GM10266 (cell line): Measurements from ENCODE around the gene RAP1GAP2.
"Not testable (repeated sequence)": the region's sequence is repeated elsewhere in the genome, so short reads cannot be mapped to it uniquely, and the experiment has no call there.

Source experiments
- DNase-seq: peaks from one replicate; pipeline ENCODE4 v3.0.0; 2012; ENCODE audit errors: extremely low spot score
- CTCF ChIP-seq: IDR thresholded peaks from 2 replicates; pipeline ENCODE4 v1.5.1; 2012; ENCODE audit warnings: mild to moderate bottlenecking, low read depth; ENCODE audit not compliant: control insufficient read depth, insufficient read depth; ENCODE audit errors: missing control alignments

Gene RAP1GAP2

GRCh38 chr17:2815781-2816185 is 19.5 kb downstream of the RAP1GAP2 start:
- DNase-seq: no peak
- TF ChIP-seq CTCF: no peak

GRCh38 chr17:2816688-2817087 is 20.4 kb downstream of the RAP1GAP2 start:
- TF ChIP-seq CTCF: no peak

GRCh38 chr17:2819294-2819693 is 23.1 kb downstream of the RAP1GAP2 start:
- not testable (repeated sequence) for DNase-seq

More at GRCh38 chr17:2816688-2817087, 20.4 kb downstream of the RAP1GAP2 start:
- no peak for DNase-seq

GRCh38 chr17:2819921-2820501 is 23.8 kb downstream of the RAP1GAP2 start:
- TF ChIP-seq CTCF: no peak

GRCh38 chr17:2821868-2822267 is 25.6 kb downstream of the RAP1GAP2 start:
- no peak for DNase-seq
- TF ChIP-seq CTCF: no peak

More at GRCh38 chr17:2819921-2820501, 23.8 kb downstream of the RAP1GAP2 start:
- DNase-seq: no peak

GRCh38 chr17:2822358-2822757 is 26.1 kb downstream of the RAP1GAP2 start:
- DNase-seq: no peak
- TF ChIP-seq CTCF: no peak

- no peak for TF ChIP-seq CTCF
- no peak for DNase-seq
These were observed 29.2 kb downstream of the RAP1GAP2 start for GRCh38 chr17:2825253-2825970.
